ACC112 (cell line): ENCODE data around the gene SKIL.

Source experiments
- H2AFZ ChIP-seq: fragments of 200-600 bp; sonication (generic); one replicate; pipeline ENCODE4 v1.6.0; 2017; ENCODE audit warnings: antibody characterized with exemption, low read length; ENCODE audit not compliant: unreplicated experiment
- H3K27ac ChIP-seq: fragments of 200-600 bp; sonication (generic); 2 replicates; pipeline ENCODE4 v1.5.1; 2014; ENCODE audit warnings: low read depth, mild to moderate bottlenecking, antibody characterized with exemption, low read length, moderate library complexity
- H3K27me3 ChIP-seq: fragments of 200-600 bp; sonication (generic); 2 replicates; pipeline ENCODE4 v1.6.1; 2014; ENCODE audit warnings: mild to moderate bottlenecking, antibody characterized with exemption, low read length, moderate library complexity, mixed read lengths; ENCODE audit not compliant: insufficient read depth
- H3K36me3 ChIP-seq: fragments of 200-600 bp; sonication (generic); 2 replicates; pipeline ENCODE4 v1.6.1; 2016; ENCODE audit warnings: mild to moderate bottlenecking, antibody characterized with exemption, low read length, moderate library complexity, mixed read lengths; ENCODE audit not compliant: insufficient read depth
- H3K4me1 ChIP-seq: fragments of 200-600 bp; sonication (generic); one replicate; pipeline ENCODE4 v1.6.1; 2016; ENCODE audit warnings: low read length, mixed read lengths; ENCODE audit not compliant: insufficient read depth, unreplicated experiment, control insufficient read depth
- H3K4me3 ChIP-seq: fragments of 200-600 bp; sonication (generic); 2 replicates; pipeline ENCODE4 v1.5.1; 2014; ENCODE audit warnings: mild to moderate bottlenecking, low read depth, low read length
- H3K79me2 ChIP-seq: fragments of 200-600 bp; sonication (generic); one replicate; pipeline ENCODE4 v1.6.0; 2016; ENCODE audit warnings: low read length; ENCODE audit not compliant: control insufficient read depth, unreplicated experiment, insufficient read depth

SKIL gene, protein sequence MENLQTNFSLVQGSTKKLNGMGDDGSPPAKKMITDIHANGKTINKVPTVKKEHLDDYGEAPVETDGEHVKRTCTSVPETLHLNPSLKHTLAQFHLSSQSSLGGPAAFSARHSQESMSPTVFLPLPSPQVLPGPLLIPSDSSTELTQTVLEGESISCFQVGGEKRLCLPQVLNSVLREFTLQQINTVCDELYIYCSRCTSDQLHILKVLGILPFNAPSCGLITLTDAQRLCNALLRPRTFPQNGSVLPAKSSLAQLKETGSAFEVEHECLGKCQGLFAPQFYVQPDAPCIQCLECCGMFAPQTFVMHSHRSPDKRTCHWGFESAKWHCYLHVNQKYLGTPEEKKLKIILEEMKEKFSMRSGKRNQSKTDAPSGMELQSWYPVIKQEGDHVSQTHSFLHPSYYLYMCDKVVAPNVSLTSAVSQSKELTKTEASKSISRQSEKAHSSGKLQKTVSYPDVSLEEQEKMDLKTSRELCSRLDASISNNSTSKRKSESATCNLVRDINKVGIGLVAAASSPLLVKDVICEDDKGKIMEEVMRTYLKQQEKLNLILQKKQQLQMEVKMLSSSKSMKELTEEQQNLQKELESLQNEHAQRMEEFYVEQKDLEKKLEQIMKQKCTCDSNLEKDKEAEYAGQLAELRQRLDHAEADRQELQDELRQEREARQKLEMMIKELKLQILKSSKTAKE

DNA sequence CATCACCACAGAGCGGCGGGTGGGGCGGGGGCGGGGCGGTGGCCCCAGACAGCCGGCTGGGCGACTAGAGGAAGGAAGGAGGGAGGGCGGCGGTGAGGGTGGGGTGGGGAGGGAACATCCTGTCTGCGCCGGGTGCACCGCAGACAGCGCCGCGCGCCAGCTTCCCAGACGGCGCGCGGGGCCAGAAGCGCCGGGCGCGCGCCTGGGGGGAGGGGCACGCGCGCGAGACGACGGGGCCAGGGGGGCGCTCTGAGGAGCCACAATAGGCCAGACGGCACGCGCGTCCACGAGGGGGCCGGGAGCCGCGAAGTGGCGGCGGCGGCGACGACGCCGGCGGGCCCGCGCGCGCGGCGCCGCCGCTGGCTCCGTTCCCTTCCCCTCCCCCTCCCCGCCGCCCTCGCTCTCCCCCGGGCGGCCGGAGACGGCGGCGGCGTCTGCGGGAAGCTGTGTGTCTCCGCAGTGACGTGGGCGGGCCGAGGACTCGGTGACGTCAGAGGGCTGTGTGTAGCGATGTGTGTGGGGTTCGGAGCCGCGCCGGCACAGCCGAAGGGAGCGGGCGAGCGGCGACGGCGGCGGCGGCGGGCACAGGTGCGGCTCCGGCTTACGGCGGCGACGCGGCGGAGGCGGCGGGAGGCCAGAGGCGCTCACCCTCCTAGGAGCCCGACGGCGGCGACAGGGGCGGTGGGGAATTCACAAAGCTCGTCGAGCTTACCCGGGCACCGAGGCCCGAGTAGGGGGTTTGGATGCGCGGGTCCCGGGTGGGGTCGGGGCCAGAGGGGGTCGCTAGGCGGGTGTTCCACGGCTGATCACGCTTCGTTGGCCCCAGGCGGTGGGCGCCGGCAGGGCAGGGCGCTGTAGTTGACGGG, at the start of gene SKIL:
TSS of gene SKIL (plus strand) at position 540 of the 866 bp plus-strand sequence. CDS start 2,617 bp downstream, outside the sequence.
- peaks cover 44% of the 10 kb centered on the region for H3K79me2 ChIP-seq
- H2AFZ ChIP-seq: peak within 1 kb of the TSS; percentile 94
- H3K4me3 ChIP-seq: peak within 1 kb of the TSS; percentile 100
- no peaks in the 10 kb centered on the region for H3K27me3 ChIP-seq
- H3K27ac ChIP-seq: peak within 1 kb of the TSS; percentile 95
- H3K4me1 ChIP-seq: peaks cover 44% of the 10 kb centered on the region
- peaks cover 18% of the 10 kb centered on the region; the same call in 1 of the 2 replicates for H3K36me3 ChIP-seq

DNA sequence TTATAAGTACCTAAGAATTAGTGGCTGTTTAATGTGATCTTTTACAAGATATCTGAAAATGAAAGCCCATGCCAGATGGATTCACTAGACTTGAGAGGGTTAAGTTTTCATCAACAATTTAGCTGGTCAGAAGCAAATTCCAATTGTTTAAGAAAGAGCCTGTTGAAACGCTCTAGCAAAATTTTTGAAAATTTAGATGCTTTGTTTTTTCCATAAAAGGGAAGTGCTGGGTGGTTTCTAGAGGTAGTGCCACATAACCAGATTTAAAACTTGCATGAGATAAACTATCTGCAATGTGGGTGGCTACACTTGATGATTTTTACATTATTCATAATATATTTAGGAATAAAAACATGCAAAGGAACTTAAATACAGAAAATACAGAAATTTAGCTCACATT, 48.5 kb upstream of the SKIL start:
- H3K36me3 ChIP-seq: no peaks in the 10 kb centered on the region

DNA sequence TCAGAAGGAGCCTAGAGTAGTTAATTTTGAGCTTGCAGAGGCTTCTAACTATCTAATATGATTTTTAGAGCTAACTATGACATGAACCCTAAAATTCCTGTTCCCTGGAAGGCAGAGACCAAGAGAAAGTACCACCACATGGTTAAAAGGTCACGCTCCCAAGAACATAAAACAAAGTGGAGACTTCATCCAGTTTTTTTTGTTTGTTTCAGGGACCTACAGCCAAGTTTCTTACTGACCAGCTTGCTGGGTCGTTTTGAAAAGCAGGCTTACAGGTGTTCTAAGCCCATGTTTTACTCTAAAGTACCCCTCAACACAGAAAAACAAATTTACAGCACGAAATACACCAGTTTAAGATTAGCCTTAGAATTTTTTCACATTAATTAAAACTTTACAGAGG, 39.6 kb upstream of the SKIL start:
- no peak overlapping the region for H3K27ac ChIP-seq
- no peaks in the 10 kb centered on the region for H3K27me3 ChIP-seq
- no peak overlapping the region for H2AFZ ChIP-seq
- H3K4me1 ChIP-seq: no peaks in the 10 kb centered on the region
- no peaks in the 10 kb centered on the region for H3K36me3 ChIP-seq
- H3K79me2 ChIP-seq: no peaks in the 10 kb centered on the region
- no peak overlapping the region for H3K4me3 ChIP-seq

More for the DNA sequence above, 48.5 kb upstream of the SKIL start:
- Histone ChIP-seq H3K79me2 (no peaks in the 10 kb centered on the region), H3K27ac (no peak overlapping the region), H2AFZ (no peak overlapping the region), H3K27me3 (no peaks in the 10 kb centered on the region), H3K4me3 (no peak overlapping the region), H3K4me1 (no peaks in the 10 kb centered on the region)

DNA sequence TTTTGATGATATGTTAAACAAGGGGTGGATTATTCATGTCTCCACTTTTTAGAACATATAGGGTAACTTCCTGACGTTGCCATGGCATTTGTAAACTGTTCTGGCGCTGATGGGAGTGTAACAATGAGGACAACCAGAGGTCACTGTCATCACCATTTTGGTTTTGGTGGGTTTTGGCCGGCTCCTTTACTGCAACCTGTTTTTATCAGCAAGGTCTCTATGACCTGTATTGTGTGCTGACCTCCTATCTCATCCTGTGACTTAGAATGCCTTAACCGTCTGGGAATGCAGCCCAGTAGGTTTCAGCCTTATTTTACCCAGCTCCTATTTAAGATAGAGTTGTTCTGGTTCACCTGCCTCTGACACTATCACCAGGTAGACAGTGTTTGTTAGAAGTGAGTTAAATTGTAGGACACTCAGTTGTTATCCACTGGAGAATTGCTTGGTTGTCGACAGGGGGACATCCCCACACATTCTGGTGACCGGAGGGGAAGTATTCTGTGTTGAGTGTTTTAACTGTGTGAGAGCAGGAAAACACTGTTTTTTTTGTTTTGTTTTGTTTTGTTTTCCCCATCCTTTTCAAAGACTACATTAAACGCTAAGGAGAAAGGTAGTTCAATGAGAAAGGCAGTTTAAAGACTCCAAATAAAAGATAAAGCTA, 36.9 kb upstream of the SKIL start:
- Histone ChIP-seq H3K27me3 (no peaks in the 10 kb centered on the region), H3K4me1 (no peaks in the 10 kb centered on the region), H3K4me3 (no peak overlapping the region), H3K79me2 (no peaks in the 10 kb centered on the region), H3K36me3 (no peaks in the 10 kb centered on the region), H3K27ac (no peak overlapping the region), H2AFZ (no peak overlapping the region)

DNA sequence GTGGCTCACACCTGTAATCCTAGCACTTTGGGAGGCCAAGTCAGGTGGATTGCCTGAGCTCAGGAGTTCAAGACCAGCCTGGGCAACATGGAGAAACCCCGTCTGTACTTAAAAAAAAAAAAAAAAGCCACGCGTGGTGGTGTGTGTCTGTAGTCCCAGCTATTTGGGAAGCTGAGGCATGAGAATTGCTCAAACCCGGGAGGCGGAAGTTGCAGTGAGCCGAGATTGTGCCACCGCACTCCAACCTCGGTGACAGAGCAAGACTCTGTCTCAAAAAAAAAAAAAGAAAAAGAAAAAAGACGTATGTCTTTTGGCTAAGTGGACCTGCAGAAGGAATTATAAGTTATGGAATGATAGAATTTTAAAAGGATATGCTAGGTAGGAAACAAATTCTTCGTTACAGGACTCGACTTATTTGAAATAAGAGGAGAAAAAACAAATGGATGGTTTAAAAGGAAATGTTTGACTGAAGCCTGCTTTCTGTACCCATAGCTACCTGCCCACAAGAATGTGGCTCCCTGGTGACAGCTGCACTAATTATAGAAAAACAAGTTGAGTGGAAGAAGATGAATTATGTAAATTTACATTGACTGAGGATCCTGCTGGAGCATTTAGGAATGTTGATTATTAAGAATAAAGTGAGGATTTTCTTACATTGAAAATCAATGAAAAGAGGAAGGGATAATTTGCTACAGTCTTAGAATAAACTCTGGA, 36.0 kb upstream of the SKIL start:
- Histone ChIP-seq H3K36me3 (no peaks in the 10 kb centered on the region), H3K4me3 (no peak overlapping the region), H3K27ac (no peak overlapping the region)

DNA sequence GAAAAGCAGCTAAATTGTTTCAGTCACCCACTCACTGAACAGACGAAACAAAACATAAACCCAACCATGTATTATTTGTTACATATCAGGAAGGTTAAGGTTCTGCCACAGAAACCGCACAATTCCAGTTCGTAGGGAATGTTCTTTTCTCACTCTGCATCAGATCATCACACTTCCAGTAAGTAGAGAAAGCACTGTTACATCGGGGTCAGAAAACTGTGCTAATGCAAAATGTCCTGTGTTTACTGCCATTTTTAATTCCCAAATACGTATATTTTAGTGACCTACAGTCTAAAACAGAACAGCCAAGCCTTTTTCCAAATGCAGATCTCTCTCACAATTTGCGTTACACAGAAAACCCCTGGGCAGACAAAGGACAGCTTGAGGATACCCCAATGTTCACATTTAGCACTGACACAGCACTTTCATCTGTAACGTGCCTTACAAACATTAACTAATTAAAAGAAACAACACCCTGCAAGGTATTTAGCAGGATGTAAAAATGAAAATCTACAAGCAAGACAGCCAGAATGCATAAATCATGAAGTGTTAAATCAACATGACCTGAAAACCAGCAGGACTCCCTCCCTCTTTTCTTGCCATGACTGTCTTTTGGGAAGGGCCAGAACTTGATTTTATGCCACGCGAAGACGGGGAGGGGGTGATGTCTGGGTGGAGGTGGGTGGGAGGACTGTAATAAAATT, 34.8 kb upstream of the SKIL start:
- Histone ChIP-seq H3K27me3 (no peaks in the 10 kb centered on the region), H3K36me3 (no peaks in the 10 kb centered on the region), H3K79me2 (no peaks in the 10 kb centered on the region), H3K4me3 (no peak overlapping the region), H3K4me1 (no peaks in the 10 kb centered on the region), H2AFZ (no peak overlapping the region), H3K27ac (no peak overlapping the region)

More for the DNA sequence above, 36.0 kb upstream of the SKIL start:
- Histone ChIP-seq H3K4me1 (no peaks in the 10 kb centered on the region), H3K27me3 (no peaks in the 10 kb centered on the region), H3K79me2 (no peaks in the 10 kb centered on the region), H2AFZ (no peak overlapping the region)

DNA sequence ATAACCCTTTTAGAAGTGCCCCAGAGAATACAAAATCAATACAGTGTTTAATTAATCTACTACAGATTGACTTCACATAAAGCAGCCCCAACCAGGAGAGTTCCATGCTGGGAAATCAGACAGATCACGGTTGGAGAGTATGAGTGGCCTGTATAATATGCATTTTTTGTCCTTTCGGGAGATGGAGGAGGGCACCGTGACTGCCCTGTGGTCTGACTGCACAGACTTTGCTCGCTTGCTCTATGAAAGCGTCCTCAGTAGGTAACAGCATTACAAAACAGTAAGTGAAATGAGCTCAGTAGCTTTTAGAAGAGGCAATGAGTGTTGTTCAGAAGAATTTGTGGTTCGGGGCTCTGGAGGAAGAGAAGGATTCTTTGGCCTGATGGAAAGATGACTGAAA, 34.2 kb upstream of the SKIL start:
- Histone ChIP-seq H2AFZ (no peak overlapping the region), H3K27me3 (no peaks in the 10 kb centered on the region), H3K27ac (no peak overlapping the region), H3K79me2 (no peaks in the 10 kb centered on the region), H3K4me1 (no peaks in the 10 kb centered on the region), H3K4me3 (no peak overlapping the region), H3K36me3 (no peaks in the 10 kb centered on the region)

DNA sequence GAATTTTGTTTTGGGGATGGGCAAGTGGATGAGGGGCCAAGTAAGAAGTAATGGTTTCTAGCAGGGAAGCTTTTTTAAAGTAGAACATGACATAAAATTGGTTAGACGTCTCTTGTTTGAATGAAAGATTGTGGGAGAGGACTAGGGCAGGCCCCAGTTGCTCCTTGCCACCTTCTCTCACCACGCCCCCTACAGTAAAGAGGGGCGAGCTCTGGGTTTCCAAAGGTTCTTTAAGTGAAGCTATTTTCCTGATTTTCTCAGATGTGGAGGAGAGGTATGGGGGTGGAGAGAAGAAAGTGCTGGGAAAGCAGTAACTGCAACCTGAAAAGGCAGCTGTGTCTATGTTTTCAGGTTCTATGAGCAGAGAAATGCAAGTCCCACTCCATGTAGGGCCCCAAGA, 32.6 kb upstream of the SKIL start:
- Histone ChIP-seq H3K4me1 (peaks cover under 1% of the 10 kb centered on the region), H3K79me2 (no peaks in the 10 kb centered on the region), H3K27me3 (no peaks in the 10 kb centered on the region), H3K36me3 (no peaks in the 10 kb centered on the region), H3K27ac (no peak overlapping the region), H2AFZ (no peak overlapping the region), H3K4me3 (no peak overlapping the region)

DNA sequence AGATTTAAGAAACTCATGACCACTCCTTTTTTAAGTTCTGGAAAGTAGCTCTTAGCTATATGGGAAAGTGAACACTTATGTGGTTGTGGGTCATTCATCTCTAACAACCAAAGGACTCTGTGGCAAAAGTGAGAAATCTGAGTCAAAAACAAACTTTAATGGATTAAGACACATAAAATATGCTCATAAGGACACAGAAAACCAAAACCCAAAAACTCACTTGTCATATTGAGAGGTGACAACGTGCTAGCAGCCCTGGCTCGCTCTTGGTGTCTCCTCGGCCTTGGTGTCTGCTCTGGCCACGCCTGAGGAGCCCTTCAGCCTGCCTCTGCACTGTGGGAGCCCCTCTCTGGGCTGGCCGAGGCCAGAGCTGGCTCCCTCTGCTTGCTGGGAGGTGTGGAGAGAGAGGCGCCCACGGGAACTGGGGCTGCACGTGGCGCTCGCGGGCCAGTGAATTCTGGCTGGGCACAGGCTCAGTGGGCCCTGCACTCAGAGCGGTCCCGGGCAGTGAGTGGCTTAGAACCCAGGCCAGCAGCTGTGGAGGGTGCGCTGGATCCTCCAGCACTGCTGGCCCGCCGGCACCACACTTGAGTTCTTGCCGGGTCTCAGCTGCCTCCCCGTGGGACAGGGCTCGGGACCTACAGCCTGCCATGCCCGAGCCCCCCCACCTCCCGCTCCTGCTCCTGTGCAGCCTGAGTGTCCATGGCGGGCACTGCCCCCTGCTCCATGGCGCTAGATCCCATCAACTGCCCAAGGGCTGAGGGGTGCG, 30.3 kb upstream of the SKIL start:
- Histone ChIP-seq H3K36me3 (no peaks in the 10 kb centered on the region), H3K27ac (no peak overlapping the region), H3K4me3 (no peak overlapping the region), H2AFZ (no peak overlapping the region), H3K4me1 (peaks cover 13% of the 10 kb centered on the region), H3K27me3 (no peaks in the 10 kb centered on the region), H3K79me2 (no peaks in the 10 kb centered on the region)
